HepG2 (cell line): ENCODE data around the gene PAPSS2. TPM values are rescaled to one million over a fixed set of nuclear protein-coding genes. Genes with fewer than 3 reads are reported as not detected.

ENCODE experiments used
- ARID4A ChIP-seq: sonication (generic); formaldehyde crosslinking; IDR thresholded peaks from 2 replicates; pipeline ENCODE4 v1.5.0; 2020; ENCODE audit warnings: mild to moderate bottlenecking, missing genetic modification reagents, borderline replicate concordance
- ATF6 ChIP-seq: sonication (generic); formaldehyde crosslinking; conservative IDR thresholded peaks from 2 replicates; pipeline ENCODE4 v1.4.0; 2020; ENCODE audit warnings: missing genetic modification reagents
- CREB1 ChIP-seq, 2 experiments: fragments of 450-650 bp in 1 of 2; IDR thresholded peaks; 2 replicates each; pipeline ENCODE4 v1.6.1; 2016 to 2017; ENCODE audit warnings: control low read depth in 1 of 2, mild to moderate bottlenecking in 1 of 2, missing compliant biosample characterization in 1 of 2, missing genetic modification characterization in 1 of 2
- NR1H2 ChIP-seq: sonication (generic); formaldehyde crosslinking; IDR thresholded peaks from 2 replicates; pipeline ENCODE4 v1.8.1; 2022; ENCODE audit warnings: low read depth, missing genetic modification reagents, borderline replicate concordance
- ZNF225 ChIP-seq: sonication (generic); formaldehyde crosslinking; IDR thresholded peaks from 2 replicates; pipeline ENCODE4 v1.4.0; 2020; ENCODE audit warnings: mild to moderate bottlenecking, missing genetic modification reagents
- ZNF34 ChIP-seq: sonication (generic); formaldehyde crosslinking; IDR thresholded peaks from 2 replicates; pipeline ENCODE4 v1.4.0; 2020; ENCODE audit warnings: mild to moderate bottlenecking, missing genetic modification reagents, borderline replicate concordance
- ZNF446 ChIP-seq: sonication (generic); formaldehyde crosslinking; IDR thresholded peaks from 2 replicates; pipeline ENCODE4 v1.5.0; 2020; ENCODE audit warnings: mild to moderate bottlenecking, missing genetic modification reagents
- ZNF503 ChIP-seq: sonication (generic); formaldehyde crosslinking; IDR thresholded peaks from 2 replicates; pipeline ENCODE4 v1.4.0; 2020; ENCODE audit warnings: missing genetic modification reagents
- ZNF703 ChIP-seq: sonication (generic); formaldehyde crosslinking; IDR thresholded peaks from 2 replicates; pipeline ENCODE4 v1.5.1; 2020; ENCODE audit warnings: missing genetic modification reagents, mild to moderate bottlenecking, moderate library complexity, borderline replicate concordance
- ZSCAN5A ChIP-seq: sonication (generic); formaldehyde crosslinking; IDR thresholded peaks from 2 replicates; pipeline ENCODE4 v1.8.0; 2022; ENCODE audit warnings: mild to moderate bottlenecking, missing genetic modification reagents, borderline replicate concordance
- polyA plus RNA-seq, 8 experiments: library from polyadenylated mRNA; depleted of rRNA in 3 of 8; stranded (reverse) in 7 of 8; unstranded in 1 of 8; fragments of >200 nt; fragmentation: Illumina TruSeq in 4 of 8; extraction: Trizol in 4 of 8; gene quantifications; 2 replicates each; pipeline versions ENCODE4 v1.2.1 to v1.2.3, GENCODE V29; 2011 to 2016; ENCODE audit warnings: low read depth in 4 of 8, missing spikeins in 1 of 8, mixed read lengths in 1 of 8; ENCODE audit not compliant: insufficient read depth in 1 of 8
- total RNA-seq, 5 experiments: library from RNA; depleted of rRNA; stranded (reverse); fragments of >200 nt; fragmentation: Illumina TruSeq; extraction: Trizol; gene quantifications; 2 replicates each; pipeline ENCODE4 v1.2.3, GENCODE V29; 2016; ENCODE audit warnings: low read depth in 1 of 5

The PAPSS2 gene
- total and polyA plus RNA-seq, 2 of the 13 experiments (the other 11 are each of a cell fraction or from before 2014, with no cell fraction given), result 0.11 to 0.12 TPM

DNA sequence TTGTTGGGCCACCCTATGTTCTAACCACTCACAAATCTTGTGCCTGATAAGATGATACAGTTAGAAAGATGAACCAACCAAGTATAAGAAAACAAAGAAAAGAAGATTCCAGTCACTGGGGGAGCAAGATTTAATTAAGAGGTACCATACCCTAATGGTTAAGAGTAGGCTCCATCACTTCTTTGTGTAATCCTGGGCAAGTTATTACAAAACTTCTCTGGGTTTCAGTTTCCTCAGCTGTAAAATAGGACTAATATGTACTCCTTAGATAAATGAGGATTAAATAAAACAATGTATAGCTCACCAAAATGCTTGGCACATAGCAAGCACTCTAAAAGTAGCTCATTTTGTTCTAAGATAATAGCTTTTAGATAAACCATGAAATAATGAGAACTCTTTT lies 99.9 kb downstream of the PAPSS2 start (continued):
- TF ChIP-seq ZSCAN5A (no peak), ARID4A (CRISPR knock-in tag) (no peak), NR1H2 (CRISPR knock-in tag) (no peak), ZNF446 (no peak), CREB1 (IDR thresholded peaks at IDR 0.05) (no peak), CREB1 (CRISPR knock-in tag; IDR thresholded peaks at IDR 0.05) (no peak), ZNF225 (CRISPR knock-in tag) (no peak), ZNF34 (CRISPR knock-in tag) (no peak), ATF6 (CRISPR knock-in tag) (no peak), ZNF503 (no peak), ZNF703 (CRISPR knock-in tag) (no peak)
